Esophagus muscularis mucosa (tissue), 3 donors: ENCODE data around the gene INTS4.

Source experiments
- POLR2A ChIP-seq: fragments of 450-650 bp; IDR thresholded peaks from one replicate; pipeline ENCODE4 v1.6.1; 2017; ENCODE audit warnings: antibody characterized with exemption, moderate library complexity, mild to moderate bottlenecking, low read depth
- POLR2AphosphoS5 ChIP-seq, 2 donors: sonication (generic); formaldehyde crosslinking; IDR thresholded peaks; one replicate each; pipeline ENCODE4 v1.6.1; 2017; ENCODE audit warnings: antibody characterized with exemption in 2 of 2
- TF ChIP-seq, protein P1 (sequence below), 3 experiments: fragments of 200-600 bp in 2 of 3; fragments of 450-650 bp in 1 of 3; sonication (generic) in 2 of 3; IDR thresholded peaks; one replicate each; pipeline ENCODE4 v1.5.1; 2017 to 2019; ENCODE audit warnings: antibody characterized with exemption in 3 of 3, mild to moderate bottlenecking in 2 of 3, moderate library complexity in 1 of 3

DNA sequence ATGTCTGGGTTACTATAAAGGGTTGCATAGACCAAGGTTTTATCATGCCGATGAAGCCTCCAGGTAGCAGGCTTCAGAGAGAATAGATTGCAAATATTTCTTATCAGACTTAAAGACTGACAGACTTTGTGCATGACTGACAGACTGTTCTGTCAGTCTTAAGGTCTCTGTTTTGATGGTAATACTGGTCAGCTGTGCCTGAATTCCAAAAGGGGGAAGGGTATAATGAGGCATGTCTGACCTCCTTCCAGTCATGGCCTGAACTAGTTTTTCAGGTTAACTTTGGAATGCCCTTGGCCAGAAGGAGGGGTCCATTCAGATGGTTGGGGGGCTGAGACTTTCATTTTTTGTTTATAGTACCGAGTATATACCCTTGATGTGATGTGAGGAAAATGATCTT, 33.3 kb upstream of the INTS4 start:
- TF ChIP-seq, protein P1, sequence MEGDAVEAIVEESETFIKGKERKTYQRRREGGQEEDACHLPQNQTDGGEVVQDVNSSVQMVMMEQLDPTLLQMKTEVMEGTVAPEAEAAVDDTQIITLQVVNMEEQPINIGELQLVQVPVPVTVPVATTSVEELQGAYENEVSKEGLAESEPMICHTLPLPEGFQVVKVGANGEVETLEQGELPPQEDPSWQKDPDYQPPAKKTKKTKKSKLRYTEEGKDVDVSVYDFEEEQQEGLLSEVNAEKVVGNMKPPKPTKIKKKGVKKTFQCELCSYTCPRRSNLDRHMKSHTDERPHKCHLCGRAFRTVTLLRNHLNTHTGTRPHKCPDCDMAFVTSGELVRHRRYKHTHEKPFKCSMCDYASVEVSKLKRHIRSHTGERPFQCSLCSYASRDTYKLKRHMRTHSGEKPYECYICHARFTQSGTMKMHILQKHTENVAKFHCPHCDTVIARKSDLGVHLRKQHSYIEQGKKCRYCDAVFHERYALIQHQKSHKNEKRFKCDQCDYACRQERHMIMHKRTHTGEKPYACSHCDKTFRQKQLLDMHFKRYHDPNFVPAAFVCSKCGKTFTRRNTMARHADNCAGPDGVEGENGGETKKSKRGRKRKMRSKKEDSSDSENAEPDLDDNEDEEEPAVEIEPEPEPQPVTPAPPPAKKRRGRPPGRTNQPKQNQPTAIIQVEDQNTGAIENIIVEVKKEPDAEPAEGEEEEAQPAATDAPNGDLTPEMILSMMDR (IDR thresholded peaks at IDR 0.05): no peak
- no peak for TF ChIP-seq POLR2AphosphoS5 (IDR thresholded peaks at IDR 0.05)
- no peak for TF ChIP-seq POLR2A
